Heart left ventricle (tissue), 16 donors: ENCODE measurements around the gene FOXP1. TPM values are rescaled to one million over a fixed set of nuclear protein-coding genes. Genes with fewer than 3 reads are reported as not detected.

Source experiments
- ATAC-seq, 4 donors: fragments of 200-7000 bp; cut with Tn5 transposase; one replicate each; pipeline ENCODE4 v1.9.1; 2020 to 2022; ENCODE audit warnings: moderate library complexity in 4 of 4, mild to moderate bottlenecking in 3 of 4, moderate number of reproducible peaks in 1 of 4
- DNase-seq, 5 donors: peaks; one replicate each; pipeline ENCODE4 v3.0.0-alpha.2; 2020
- H3K27ac ChIP-seq, 12 donors: fragments of 200-600 bp; sonication (generic) in 4 of 12; one replicate each; pipeline versions ENCODE4 v1.5.0 to v1.8.0; 2016 to 2022; ENCODE audit warnings: mild to moderate bottlenecking in 2 of 12
- H3K27me3 ChIP-seq, 9 donors: fragments of 200-600 bp; sonication (generic) in 2 of 9; one replicate each; pipeline versions ENCODE4 v1.5.1 to v1.8.0; 2016 to 2022; ENCODE audit warnings: mild to moderate bottlenecking in 3 of 9
- H3K36me3 ChIP-seq, 9 donors: fragments of 200-600 bp; sonication (generic) in 2 of 9; one replicate each; pipeline versions ENCODE4 v1.5.0 to v1.8.0; 2018 to 2022; ENCODE audit warnings: mild to moderate bottlenecking in 2 of 9
- H3K4me1 ChIP-seq, 12 donors: fragments of 200-600 bp; sonication (generic) in 4 of 12; one replicate each; pipeline versions ENCODE4 v1.5.0 to v1.8.0; 2016 to 2022; ENCODE audit warnings: mild to moderate bottlenecking in 3 of 12
- H3K4me3 ChIP-seq, 12 donors: fragments of 200-600 bp; sonication (generic) in 4 of 12; one replicate each; pipeline versions ENCODE4 v1.5.0 to v1.8.0; 2017 to 2022; ENCODE audit warnings: mild to moderate bottlenecking in 9 of 12, moderate library complexity in 4 of 12
- H3K9me3 ChIP-seq, 12 donors: fragments of 200-600 bp; sonication (generic) in 4 of 12; one replicate each; pipeline versions ENCODE4 v1.5.0 to v1.8.0; 2016 to 2022; ENCODE audit warnings: mild to moderate bottlenecking in 1 of 12
- CTCF ChIP-seq, 12 donors: fragments of 200-600 bp; sonication (generic) in 4 of 12; IDR thresholded peaks; one replicate each; pipeline versions ENCODE4 v1.5.0 to v1.8.0; 2018 to 2022; ENCODE audit warnings: antibody characterized with exemption in 12 of 12, mild to moderate bottlenecking in 5 of 12
- POLR2A ChIP-seq, 2 donors: fragments of 450-650 bp; IDR thresholded peaks; one replicate each; pipeline ENCODE4 v1.6.1; 2017; ENCODE audit warnings: antibody characterized with exemption in 2 of 2, mild to moderate bottlenecking in 2 of 2, moderate library complexity in 2 of 2
- WGBS, 4 donors: extraction: QIAGEN DNeasy Blood & Tissue Kit in 2 of 4; methylation state at CpG; one replicate each; pipeline versions ENCODE4 v1.1.5 to v1.1.7; 2013 to 2018; 5-methylcytosine and 5-hydroxymethylcytosine counted together
- intact Hi-C, 10 donors: fragments of 100-400 bp; cut with DNase I; formaldehyde crosslinking; loops; one replicate each; pipeline versions ENCODE4 v1.11.1 to v1.14.2; 2022
- polyA plus RNA-seq, 2 donors: library from polyadenylated mRNA; stranded (reverse); fragments of 200-250 nt; gene quantifications; one replicate each; pipeline ENCODE4 v1.2.3, GENCODE V29; 2013
- total RNA-seq, 9 donors: library from RNA; depleted of rRNA in 2 of 9; stranded (reverse); fragments of >200 nt in 2 of 9; fragmentation: NEBNext Ultra II Directional in 3 of 9; extraction: Animal tissue kit (Norgen Biotek cat#: 25700) in 3 of 9; gene quantifications; one replicate each; pipeline versions ENCODE4 v1.1.0 to v1.2.4, GENCODE V29; 2016 to 2023
- donor health status: ischemic (EF 13 %, LVEDD 7.1; RV severe dilation, severe dysfunction).
- donor health status: healthy with polysubstance abuse.
- donor health status: DM: no; HTN: yes; CAD: no.
- donor health status: DM: no; HTN: no; CAD: no.
- donor health status: ischemic (EF 25% LVEDD 6.9; RV normal size, moderate dysfunction).
- donor health status: ischemic (EF 25% LVEDD 5.7; RV mildly dilated, moderate dysfunction).
- donor health status: healthy.
- donor health status: DM: yes; HTN: yes; CAD: no.
- donor health status: ischemic (EF 35%, LVEDD 5.7; RV mildly dilated, moderate dysfunction).
- donor health status: nonischemic (EF 11% LVEDD 7.7; RV severe dilation, severe dysfunction).
- donor health status: DM: yes; HTN: yes; CAD: no.
- donor health status: PGD.
- donor health status: ischemic (EF 29% LVEDD 5.4; RV normal size, mild dysfunction).
- donor health status: nonischemic (EF 23%, LVEDD 6.1; RV moderate dilation, normal function).

The FOXP1 gene
- total and polyA plus RNA-seq, 11 donors: 14.9 to 67.8 (median 41.1) TPM

DNA sequence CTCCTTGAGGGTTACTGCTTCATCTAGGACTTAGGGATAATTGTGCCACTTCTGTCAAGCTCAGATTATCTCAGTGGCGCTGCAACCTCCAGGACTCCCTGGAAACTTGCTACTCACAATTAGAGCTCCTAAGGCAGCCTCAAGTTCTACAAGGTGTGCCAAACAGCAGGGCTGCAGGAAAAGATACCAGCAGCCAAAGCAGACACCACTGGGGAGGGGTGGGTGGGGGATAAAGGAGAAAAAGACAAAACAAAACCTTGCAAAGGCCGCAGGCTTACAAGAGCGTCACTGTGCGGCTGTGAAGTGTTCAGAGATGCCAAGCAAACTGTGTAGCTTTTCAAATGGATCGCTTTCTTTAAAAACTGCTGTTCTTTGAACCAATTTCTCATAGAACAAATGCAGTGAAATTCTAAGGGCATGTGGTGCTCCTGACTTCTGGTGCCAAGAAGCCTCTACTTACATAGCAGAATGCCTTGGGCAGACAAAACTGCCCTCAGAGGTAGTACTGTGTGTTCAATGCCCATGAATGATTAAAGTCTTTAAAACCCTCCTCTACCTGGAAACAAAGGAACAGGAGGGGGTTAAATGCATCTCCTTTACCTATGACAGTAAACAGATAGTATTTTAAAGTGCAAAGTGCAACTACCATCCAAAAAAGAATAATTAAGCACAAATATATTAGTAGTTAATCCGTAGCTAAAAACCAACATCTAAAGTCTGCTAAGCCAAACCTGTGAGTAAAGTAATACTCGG is 353.4 kb downstream of the FOXP1 start:
- H3K27ac ChIP-seq: peak overlapping the region in 1 of 12 donors; percentile 21
- ATAC-seq (no peak), DNase-seq (no peak)
- WGBS, 4 donors: 91 to 94% (median 93%) methylated on average over 7 of the region's 7 CpGs
- no peaks in the 10 kb centered on the region for H3K36me3 ChIP-seq
- no peaks in the 10 kb centered on the region for H3K9me3 ChIP-seq
- TF ChIP-seq POLR2A (IDR thresholded peaks at IDR 0.05) (no peak), CTCF (IDR thresholded peaks at IDR 0.05) (no peak)
- H3K4me1 ChIP-seq: peaks cover 0 to 27% (median 18%) of the 10 kb centered on the region in 12 donors
- intact Hi-C loops: loop anchor here in 2 of 10 donors (5.0 to 10.0 kb wide), 2 partner anchors 95 to 352 kb away; partner anchors contain the start of gene FOXP1 (in 1 of the 2)
- H3K27me3 ChIP-seq: no peaks in the 10 kb centered on the region
- no peak overlapping the region for H3K4me3 ChIP-seq

GRCh38 chr3:71228156-71228866 is 355.2 kb downstream of the FOXP1 start:
- TF ChIP-seq POLR2A (IDR thresholded peaks at IDR 0.05) (no peak), CTCF (IDR thresholded peaks at IDR 0.05) (no peak)

DNA sequence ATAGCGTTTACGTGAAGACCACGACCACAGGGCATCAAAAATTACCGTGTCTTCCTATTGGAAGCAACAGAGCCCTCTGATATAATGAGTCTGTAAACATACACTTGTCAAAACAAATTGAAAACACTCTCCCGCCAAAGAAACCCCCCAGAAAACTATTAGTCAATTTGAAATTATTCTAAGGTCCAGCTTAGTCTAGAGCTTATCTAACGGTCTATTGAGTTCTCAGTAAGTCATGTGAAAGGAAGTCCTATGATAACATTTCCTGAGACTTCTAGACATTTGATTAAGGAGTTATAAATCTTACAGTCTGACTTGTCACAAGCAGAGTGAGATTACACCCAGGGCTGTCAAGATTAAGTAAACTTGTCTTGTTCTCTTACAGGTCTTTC is 356.3 kb downstream of the FOXP1 start:
- TF ChIP-seq CTCF (IDR thresholded peaks at IDR 0.05) (no peak), POLR2A (IDR thresholded peaks at IDR 0.05) (no peak)
- ATAC-seq: peak in 1 of 4 donors; percentile 40
- no peaks in the 10 kb centered on the region for H3K9me3 ChIP-seq

More at GRCh38 chr3:71228156-71228866, 355.2 kb downstream of the FOXP1 start:
- Histone ChIP-seq H3K4me1 (peaks cover 0 to 37% (median 25%) of the 10 kb centered on the region in 12 donors), H3K27me3 (no peaks in the 10 kb centered on the region), H3K27ac (no peak overlapping the region), H3K36me3 (no peaks in the 10 kb centered on the region), H3K9me3 (no peaks in the 10 kb centered on the region), H3K4me3 (no peak overlapping the region)
- DNase-seq: no peak
- ATAC-seq: no peak
- intact Hi-C loops: loop anchor here in 2 of 10 donors (5.0 to 10.0 kb wide), 2 partner anchors 94 to 354 kb away; partner anchors contain the start of gene FOXP1 (in 1 of the 2)
- 87 to 92% (median 89%) methylated on average over 9 of the region's 9 CpGs for WGBS, 4 donors

More for the DNA sequence above, 356.3 kb downstream of the FOXP1 start:
- H3K36me3 ChIP-seq: no peaks in the 10 kb centered on the region
- H3K4me3 ChIP-seq: peak overlapping the region in 9 of 12 donors; percentile 26 to 53 (median 43)
- H3K4me1 ChIP-seq: peaks cover 0 to 37% (median 25%) of the 10 kb centered on the region in 12 donors
- intact Hi-C loops: loop anchor here in 2 of 10 donors (5.0 to 10.0 kb wide), 2 partner anchors 92 to 355 kb away; partner anchors contain the start of gene FOXP1 (in 1 of the 2)
- H3K27ac ChIP-seq: peak overlapping the region in 11 of 12 donors; percentile 41 to 82 (median 68)
- no peak for DNase-seq
- WGBS, 4 donors: 56 to 70% (median 63%) methylated on average over 6 of the region's 6 CpGs
- H3K27me3 ChIP-seq: no peaks in the 10 kb centered on the region
